Endothelial cell (in vitro differentiated cells): Measurements from ENCODE around the gene NLRP6. TPM values are rescaled to one million over a fixed set of nuclear protein-coding genes. Genes with fewer than 3 reads are reported as not detected.

Experiments
- DNase-seq: peaks from one replicate; pipeline ENCODE4 v3.0.0; 2021; ENCODE audit warnings: low spot score
- H3K27ac Mint-ChIP-seq: one replicate; pipeline ENCODE4 v1.8.0; 2021; ENCODE audit warnings: mixed read lengths, inconsistent platforms; ENCODE audit not compliant: unreplicated experiment
- H3K27me3 Mint-ChIP-seq: one replicate; pipeline ENCODE4 v1.8.0; 2021; ENCODE audit warnings: mild to moderate bottlenecking, moderate library complexity, mixed read lengths, inconsistent platforms; ENCODE audit not compliant: unreplicated experiment
- H3K36me3 Mint-ChIP-seq: one replicate; pipeline ENCODE4 v1.8.0; 2021; ENCODE audit warnings: mild to moderate bottlenecking, low read depth, mixed read lengths, inconsistent platforms; ENCODE audit not compliant: unreplicated experiment
- H3K4me1 Mint-ChIP-seq: one replicate; pipeline ENCODE4 v1.8.0; 2021; ENCODE audit warnings: mild to moderate bottlenecking, mixed read lengths, inconsistent platforms; ENCODE audit not compliant: unreplicated experiment
- H3K4me3 Mint-ChIP-seq: one replicate; pipeline ENCODE4 v1.8.0; 2021; ENCODE audit warnings: mild to moderate bottlenecking, mixed read lengths, inconsistent platforms; ENCODE audit not compliant: unreplicated experiment
- H3K9me3 Mint-ChIP-seq: one replicate; pipeline ENCODE4 v1.8.0; 2021; ENCODE audit warnings: mixed read lengths, inconsistent platforms; ENCODE audit not compliant: unreplicated experiment
- CTCF ChIP-seq: fragments of 200-600 bp; sonication (generic); IDR thresholded peaks from one replicate; pipeline ENCODE4 v1.5.0; 2021; ENCODE audit warnings: antibody characterized with exemption; ENCODE audit not compliant: unreplicated experiment
- total RNA-seq: library from RNA; stranded (reverse); fragmentation: NEBNext Ultra II Directional; extraction: Animal tissue kit (Norgen Biotek cat#: 25700); gene quantifications from one replicate; pipeline ENCODE4 v1.2.1, GENCODE V29; 2021; ENCODE audit not compliant: unreplicated experiment

The NLRP6 gene
- total RNA-seq, 1 donor from 2014 or later, result not detected

GRCh38 chr11:271319-271715, 6.9 kb upstream of the NLRP6 start:
- H3K4me1 Mint-ChIP-seq, result no peaks in the 10 kb centered on the region
- peaks cover 2% of the 10 kb centered on the region for H3K27me3 Mint-ChIP-seq
- TF ChIP-seq CTCF, result no peak
- H3K27ac Mint-ChIP-seq, result no peak overlapping the region
- no peaks in the 10 kb centered on the region for H3K9me3 Mint-ChIP-seq
- peaks cover 7% of the 10 kb centered on the region for H3K36me3 Mint-ChIP-seq
- no peak overlapping the region for H3K4me3 Mint-ChIP-seq
- DNase-seq, result no peak

DNA sequence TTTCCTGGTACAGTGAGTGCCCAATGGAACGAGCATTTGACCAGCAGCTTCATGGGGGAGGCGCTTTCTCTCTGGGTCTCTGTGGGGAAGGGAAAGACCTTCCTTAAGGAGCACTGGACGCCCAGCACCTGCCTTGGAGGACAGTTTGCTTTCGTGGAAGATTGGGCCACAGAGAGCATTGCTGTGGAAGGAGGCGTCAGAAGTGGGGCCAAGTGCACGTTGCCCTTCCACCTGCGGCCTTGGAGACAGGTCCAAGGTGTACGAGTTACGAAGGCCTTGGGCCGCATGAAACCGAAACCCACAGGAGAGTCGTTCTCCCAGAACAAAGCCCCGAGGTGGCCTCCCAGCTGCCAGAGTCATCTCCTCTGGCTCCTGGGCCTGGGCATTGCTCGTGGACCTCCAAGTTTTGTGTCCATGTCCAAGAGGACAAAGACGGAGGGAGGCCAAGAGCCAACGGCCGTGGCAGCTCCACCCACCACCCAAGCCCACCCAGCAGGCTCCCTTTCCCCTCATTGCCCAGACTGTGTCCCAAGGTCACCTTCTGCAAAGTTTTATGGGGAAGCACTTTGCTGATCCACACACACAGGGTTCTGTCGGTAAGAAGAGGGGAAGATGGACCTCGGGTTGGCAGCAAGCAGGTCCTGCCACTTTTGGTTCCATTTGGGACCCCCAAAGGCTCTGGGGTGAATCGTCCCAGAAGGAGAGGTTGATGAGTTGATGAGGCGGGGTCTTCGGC, 5.8 kb upstream of the NLRP6 start:
- no peaks in the 10 kb centered on the region for H3K4me1 Mint-ChIP-seq
- no peak for DNase-seq
- H3K27ac Mint-ChIP-seq, result no peak overlapping the region
- no peak overlapping the region for H3K4me3 Mint-ChIP-seq
- no peaks in the 10 kb centered on the region for H3K9me3 Mint-ChIP-seq
- no peak for TF ChIP-seq CTCF
- H3K36me3 Mint-ChIP-seq, result peaks cover 4% of the 10 kb centered on the region
- peaks cover 2% of the 10 kb centered on the region for H3K27me3 Mint-ChIP-seq

DNA sequence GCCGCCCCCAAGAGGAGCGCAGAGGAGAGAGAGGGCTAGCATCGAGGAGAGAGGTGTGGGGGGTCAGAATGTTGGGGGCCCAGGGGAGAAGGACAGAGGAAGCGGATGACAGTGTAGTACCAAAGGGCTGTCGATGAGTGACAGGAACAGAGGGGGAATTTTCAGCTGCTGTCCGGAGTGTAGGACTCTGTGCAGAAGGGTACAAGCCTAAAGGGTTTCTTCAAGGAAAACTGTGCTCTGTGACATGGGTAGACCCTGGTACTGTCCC, 5.3 kb upstream of the NLRP6 start:
- Mint-ChIP-seq H3K9me3 (no peaks in the 10 kb centered on the region), H3K4me3 (no peak overlapping the region), H3K27ac (no peak overlapping the region), H3K36me3 (peaks cover 4% of the 10 kb centered on the region), H3K4me1 (no peaks in the 10 kb centered on the region), H3K27me3 (peaks cover 2% of the 10 kb centered on the region)
- no peak for DNase-seq
- TF ChIP-seq CTCF, result no peak

DNA sequence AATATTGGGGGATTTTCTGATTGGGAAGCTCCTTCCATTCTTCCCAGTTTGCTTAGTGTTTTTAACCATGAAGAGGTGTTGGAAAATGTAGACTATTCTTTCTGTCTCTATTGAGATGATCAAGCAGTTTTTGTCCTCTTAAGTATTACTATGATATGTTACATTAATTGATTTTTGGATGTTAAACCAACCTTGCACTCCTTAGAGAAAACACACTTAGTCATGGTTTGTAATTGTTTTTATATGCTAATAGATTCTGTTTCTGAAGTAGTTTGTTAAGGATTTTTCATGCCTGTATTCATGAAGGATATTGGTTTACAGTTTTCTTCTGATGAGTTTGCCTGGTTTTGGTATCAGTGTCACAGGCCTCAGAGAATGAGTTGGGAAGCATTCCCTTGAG, 2.0 kb upstream of the NLRP6 start:
- Mint-ChIP-seq H3K4me1 (no peaks in the 10 kb centered on the region), H3K27ac (no peak overlapping the region), H3K4me3 (no peak overlapping the region), H3K36me3 (no peaks in the 10 kb centered on the region), H3K27me3 (peaks cover 6% of the 10 kb centered on the region), H3K9me3 (no peaks in the 10 kb centered on the region)
- DNase-seq, result no peak
- no peak for TF ChIP-seq CTCF

DNA sequence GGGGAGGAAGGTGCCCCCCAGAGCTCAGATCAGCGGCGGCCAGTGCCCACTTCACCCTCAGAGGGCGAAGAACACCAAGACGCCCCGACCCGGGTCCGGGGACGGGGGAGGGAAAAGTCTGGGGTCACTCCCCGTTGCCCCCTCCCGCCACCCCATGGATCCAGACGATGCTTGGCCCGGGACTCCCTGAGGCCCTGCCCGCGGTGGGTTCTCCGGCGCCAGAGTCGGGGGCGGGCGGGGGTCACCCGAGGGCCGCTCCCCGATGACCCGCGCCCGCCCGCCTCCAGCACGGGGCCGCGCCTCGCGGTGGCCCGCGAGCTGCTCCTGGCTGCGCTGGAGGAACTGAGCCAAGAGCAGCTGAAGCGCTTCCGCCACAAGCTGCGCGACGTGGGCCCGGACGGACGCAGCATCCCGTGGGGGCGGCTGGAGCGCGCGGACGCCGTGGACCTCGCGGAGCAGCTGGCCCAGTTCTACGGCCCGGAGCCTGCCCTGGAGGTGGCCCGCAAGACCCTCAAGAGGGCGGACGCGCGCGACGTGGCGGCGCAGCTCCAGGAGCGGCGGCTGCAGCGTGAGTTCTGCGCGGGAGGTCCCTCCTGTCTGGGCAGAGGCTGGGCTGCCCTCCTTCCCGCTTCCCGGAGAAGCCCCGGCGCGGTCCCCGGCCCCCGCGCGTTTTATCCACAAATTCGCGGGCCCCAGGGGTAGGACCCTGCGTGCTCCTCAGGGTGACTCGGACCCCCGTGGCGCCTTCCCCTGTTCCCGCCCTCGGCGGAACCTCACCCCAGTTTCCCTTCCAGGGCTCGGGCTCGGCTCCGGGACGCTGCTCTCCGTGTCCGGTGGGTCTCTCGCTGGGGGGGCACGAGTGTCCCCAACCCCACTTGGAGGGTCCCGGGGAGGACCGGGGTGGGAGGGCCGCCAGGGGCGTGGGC, 1.1 kb downstream of the NLRP6 start:
- DNase-seq, result no peak
- no peak for TF ChIP-seq CTCF
- H3K4me3 Mint-ChIP-seq, result no peak overlapping the region
- peaks cover 22% of the 10 kb centered on the region for H3K27me3 Mint-ChIP-seq
- peaks cover 4% of the 10 kb centered on the region for H3K9me3 Mint-ChIP-seq
- no peaks in the 10 kb centered on the region for H3K4me1 Mint-ChIP-seq
- no peak overlapping the region for H3K27ac Mint-ChIP-seq
- peaks cover 5% of the 10 kb centered on the region for H3K36me3 Mint-ChIP-seq
